HG02852 (cell line): Measurements from ENCODE around the gene TMEM120B.
"Not testable (repeated sequence)": the region's sequence is repeated elsewhere in the genome, so short reads cannot be mapped to it uniquely, and the experiment has no call there.

Experiments
- ATAC-seq: cut with Tn5 transposase; IDR thresholded peaks from one replicate; pipeline ENCODE4 v1.9.1; 2021; ENCODE audit warnings: mild to moderate bottlenecking, moderate library complexity; ENCODE audit not compliant: unreplicated experiment

Gene TMEM120B

GRCh38 chr12:121789800-121790728, 77.5 kb downstream of the TMEM120B start:
- ATAC-seq: peak; percentile 39

GRCh38 chr12:121790785-121791184, 78.2 kb downstream of the TMEM120B start:
- not testable (repeated sequence) for ATAC-seq

- ATAC-seq: no peak
Measured at GRCh38 chr12:121791671-121792551, 79.4 kb downstream of the TMEM120B start.

GRCh38 chr12:121792607-121793439, 80.3 kb downstream of the TMEM120B start:
- ATAC-seq: no peak

GRCh38 chr12:121793440-121793837, 80.9 kb downstream of the TMEM120B start, which contains the start of gene RHOF:
Gene RHOF, minus strand, starts transcription at chr12:121793688. Its CDS starts 55 bp downstream, at chr12:121793633.
- ATAC-seq: peak; percentile 14

GRCh38 chr12:121793838-121794533, 81.4 kb downstream of the TMEM120B start:
- ATAC-seq: peak; percentile 45

GRCh38 chr12:121794534-121795033, 82.0 kb downstream of the TMEM120B start:
- peak; percentile 1 for ATAC-seq

- ATAC-seq: no peak
Measured at GRCh38 chr12:121795034-121795968, 82.7 kb downstream of the TMEM120B start.

GRCh38 chr12:121796855-121797751, 84.6 kb downstream of the TMEM120B start:
- ATAC-seq: no peak

GRCh38 chr12:121797937-121798786, 85.6 kb downstream of the TMEM120B start:
- ATAC-seq: no peak

GRCh38 chr12:121798787-121799155, 86.2 kb downstream of the TMEM120B start:
- no peak for ATAC-seq

- peak; percentile 3 for ATAC-seq
Measured at GRCh38 chr12:121799156-121799841, 86.7 kb downstream of the TMEM120B start.

- ATAC-seq: peak; percentile 30
Measured at GRCh38 chr12:121799842-121800693, 87.5 kb downstream of the TMEM120B start.

- no peak for ATAC-seq
Measured at GRCh38 chr12:121800694-121801594, 88.4 kb downstream of the TMEM120B start.
